Urothelium cell line (cell line): Measurements from ENCODE around the gene TOP3A.

Experiments used
- DNase-seq: peaks from one replicate; pipeline ENCODE4 v3.0.0; 2011; ENCODE audit warnings: low spot score, mixed read lengths
- FAIRE-seq: peaks from 2 replicates; lab custom pipeline; 2011; peaks lifted over from hg19 to GRCh38; lab: Jason Lieb, UNC

The TOP3A gene

GRCh38 chr17:18256776-18257175 is 58.0 kb downstream of the TOP3A start:
- FAIRE-seq: no peak
- no peak for DNase-seq

- no peak for DNase-seq
- FAIRE-seq: peak; percentile 62
Measured at GRCh38 chr17:18256351-18256750, 58.4 kb downstream of the TOP3A start.

- FAIRE-seq: no peak
Measured at GRCh38 chr17:18254888-18255649, 59.7 kb downstream of the TOP3A start.

GRCh38 chr17:18253947-18254821 is 60.6 kb downstream of the TOP3A start:
- FAIRE-seq (no peak), DNase-seq (no peak)

More at GRCh38 chr17:18254888-18255649, 59.7 kb downstream of the TOP3A start:
- DNase-seq: no peak

GRCh38 chr17:18253187-18253884 is 61.5 kb downstream of the TOP3A start:
- FAIRE-seq: no peak
- no peak for DNase-seq

GRCh38 chr17:18252160-18252559 is 62.6 kb downstream of the TOP3A start:
- DNase-seq (no peak), FAIRE-seq (no peak)

- no peak for FAIRE-seq
- DNase-seq: no peak
Measured at GRCh38 chr17:18251204-18251603, 63.6 kb downstream of the TOP3A start.

- DNase-seq: no peak
- no peak for FAIRE-seq
Measured at GRCh38 chr17:18250708-18251107, 64.1 kb downstream of the TOP3A start.

- no peak for DNase-seq
- FAIRE-seq: no peak
Measured at GRCh38 chr17:18250259-18250658, 64.5 kb downstream of the TOP3A start.

GRCh38 chr17:18248811-18249210 is 66.0 kb downstream of the TOP3A start:
- FAIRE-seq: no peak

GRCh38 chr17:18248300-18248731 is 66.5 kb downstream of the TOP3A start:
- FAIRE-seq (no peak), DNase-seq (peak; percentile 77)

More at GRCh38 chr17:18248811-18249210, 66.0 kb downstream of the TOP3A start:
- no peak for DNase-seq

GRCh38 chr17:18247613-18248001 is 67.2 kb downstream of the TOP3A start:
- no peak for DNase-seq
- no peak for FAIRE-seq

- no peak for DNase-seq
- no peak for FAIRE-seq
Measured at GRCh38 chr17:18246880-18247612, 67.7 kb downstream of the TOP3A start.

GRCh38 chr17:18246109-18246725 is 68.6 kb downstream of the TOP3A start:
- DNase-seq: no peak

GRCh38 chr17:18245038-18245776 is 69.6 kb downstream of the TOP3A start:
- DNase-seq: no peak
- FAIRE-seq: no peak

More at GRCh38 chr17:18246109-18246725, 68.6 kb downstream of the TOP3A start:
- FAIRE-seq: no peak

- DNase-seq (no peak), FAIRE-seq (no peak)
Measured at GRCh38 chr17:18241229-18241871, 73.4 kb downstream of the TOP3A start.

- DNase-seq: no peak
- FAIRE-seq: no peak
Measured at GRCh38 chr17:18240449-18240848, 74.3 kb downstream of the TOP3A start.

- no peak for DNase-seq
Measured at GRCh38 chr17:18238299-18238698, 76.5 kb downstream of the TOP3A start.

GRCh38 chr17:18237461-18237860 is 77.3 kb downstream of the TOP3A start:
- no peak for DNase-seq
- no peak for FAIRE-seq

More at GRCh38 chr17:18238299-18238698, 76.5 kb downstream of the TOP3A start:
- FAIRE-seq: no peak
